HT-29 (cell line): ENCODE results near the gene DOCK4. TPM values are rescaled to one million over a fixed set of nuclear protein-coding genes. Genes with fewer than 3 reads are reported as not detected.

Experiments used
- DNase-seq: peaks from one replicate; pipeline ENCODE4 v3.0.0-alpha.2; 2015; ENCODE audit warnings: low spot score
- total RNA-seq: library from RNA; depleted of rRNA; stranded (reverse); fragments of >200 nt; shearing (Covaris generic); gene quantifications from 2 replicates; pipeline ENCODE4 v1.2.3, GENCODE V29; 2014

The DOCK4 gene
- total RNA-seq, 1 experiment from 2014 or later = 4.9 TPM

GRCh38 chr7:112110651-112111050 lies 95.5 kb downstream of the DOCK4 start:
- no peak for DNase-seq

- no peak for DNase-seq
Measured at GRCh38 chr7:112110175-112110574, 96.0 kb downstream of the DOCK4 start.

- DNase-seq = no peak
Measured at GRCh38 chr7:112108981-112109380, 97.2 kb downstream of the DOCK4 start.

- no peak for DNase-seq
Measured at GRCh38 chr7:112105584-112106530, 100.3 kb downstream of the DOCK4 start.

GRCh38 chr7:112104120-112104519 lies 102.1 kb downstream of the DOCK4 start:
- DNase-seq = no peak

- DNase-seq = no peak
Measured at GRCh38 chr7:112103246-112103645, 103.0 kb downstream of the DOCK4 start.

- no peak for DNase-seq
Measured at GRCh38 chr7:112101201-112101846, 104.9 kb downstream of the DOCK4 start.

- no peak for DNase-seq
Measured at GRCh38 chr7:112097524-112097923, 108.7 kb downstream of the DOCK4 start.

- DNase-seq = no peak
Measured at GRCh38 chr7:112093409-112093808, 112.8 kb downstream of the DOCK4 start.

GRCh38 chr7:112092709-112093395 lies 113.3 kb downstream of the DOCK4 start:
- no peak for DNase-seq

- no peak for DNase-seq
Measured at GRCh38 chr7:112092306-112092705, 113.9 kb downstream of the DOCK4 start.

GRCh38 chr7:112091768-112092167 lies 114.4 kb downstream of the DOCK4 start:
- DNase-seq = no peak

GRCh38 chr7:112089551-112089950 lies 116.6 kb downstream of the DOCK4 start:
- DNase-seq = no peak

GRCh38 chr7:112088484-112089016 lies 117.6 kb downstream of the DOCK4 start:
- no peak for DNase-seq

- DNase-seq = no peak
Measured at GRCh38 chr7:112086496-112087254, 119.5 kb downstream of the DOCK4 start.

GRCh38 chr7:112084520-112084971 lies 121.7 kb downstream of the DOCK4 start:
- DNase-seq = no peak

- no peak for DNase-seq
Measured at GRCh38 chr7:112083776-112084355, 122.3 kb downstream of the DOCK4 start.

GRCh38 chr7:112082306-112082705 lies 123.9 kb downstream of the DOCK4 start:
- no peak for DNase-seq

- DNase-seq = no peak
Measured at GRCh38 chr7:112081778-112082177, 124.4 kb downstream of the DOCK4 start.

- DNase-seq = no peak
Measured at GRCh38 chr7:112080978-112081377, 125.2 kb downstream of the DOCK4 start.

GRCh38 chr7:112080441-112080840 lies 125.8 kb downstream of the DOCK4 start:
- no peak for DNase-seq
